ENCODE measurements around the gene SHE. TPM values are rescaled to one million over a fixed set of nuclear protein-coding genes. Genes with fewer than 3 reads are reported as not detected.
A peak's percentile ranks its signal among the peaks of the same experiment; 100 is the strongest.

SHE gene
- total and polyA plus RNA-seq, 2 donors (not counting 1 experiment from before 2014, with no cell fraction given), result not detected

GRCh38 chr1:154442006-154442740 lies 60.0 kb downstream of the SHE start:
- Histone ChIP-seq H3K4me1 (ENCODE audit: control insufficient read depth, extremely low read depth, insufficient read depth, low read length) (peaks cover 32% of the 10 kb centered on the region), H3K27me3 (ENCODE audit: control insufficient read depth, insufficient read depth, low read length) (no peaks in the 10 kb centered on the region), H3K9ac (ENCODE audit: insufficient read depth, low read length) (no peak overlapping the region), H3K4me2 (ENCODE audit: extremely low read depth, insufficient read depth, low read length) (no peak overlapping the region), H3K79me2 (ENCODE audit: control insufficient read depth, insufficient read depth, low read length) (no peaks in the 10 kb centered on the region), H2AFZ (ENCODE audit: low read length) (no peak overlapping the region), H3K9me3 (ENCODE audit: control insufficient read depth, insufficient read depth, low read depth, low read length) (no peaks in the 10 kb centered on the region), H4K20me1 (ENCODE audit: control insufficient read depth, extremely low read depth, insufficient read depth, low read length) (no peaks in the 10 kb centered on the region), H3K27ac (ENCODE audit: insufficient read depth, low read length) (no peak overlapping the region), H3K4me3 (replicated peaks in 1 of 4; ENCODE audit: control extremely low read depth in 1 of 4, insufficient read depth in 1 of 4, low read depth in 3 of 4, low read length in 4 of 4) (no peak overlapping the region), H3K36me3 (ENCODE audit: control insufficient read depth, insufficient read depth, low read length) (peaks cover 5% of the 10 kb centered on the region)
- peak in 1 of 2 donors; percentile 80 for DNase-seq (ENCODE audit: low read depth in 2 of 2)
- TF ChIP-seq CTCF (conservative IDR thresholded peaks at IDR 0.05 in 1 of 2, IDR thresholded peaks at IDR 0.05 in 1 of 2; ENCODE audit: low read depth in 1 of 2, low read length in 2 of 2) (peak in 1 of 2 donors; percentile 28), EZH2 (IDR thresholded peaks at IDR 0.05; ENCODE audit: low read length, missing control alignments) (no peak)

- TF ChIP-seq CTCF (conservative IDR thresholded peaks at IDR 0.05 in 1 of 2, IDR thresholded peaks at IDR 0.05 in 1 of 2; ENCODE audit: low read depth in 1 of 2, low read length in 2 of 2) (no peak), EZH2 (IDR thresholded peaks at IDR 0.05; ENCODE audit: low read length, missing control alignments) (no peak)
- Histone ChIP-seq H3K4me1 (ENCODE audit: control insufficient read depth, extremely low read depth, insufficient read depth, low read length) (peaks cover 28% of the 10 kb centered on the region), H3K27me3 (ENCODE audit: control insufficient read depth, insufficient read depth, low read length) (no peaks in the 10 kb centered on the region), H2AFZ (ENCODE audit: low read length) (no peak overlapping the region), H3K27ac (ENCODE audit: insufficient read depth, low read length) (no peak overlapping the region), H3K36me3 (ENCODE audit: control insufficient read depth, insufficient read depth, low read length) (peaks cover 5% of the 10 kb centered on the region), H3K9me3 (ENCODE audit: control insufficient read depth, insufficient read depth, low read depth, low read length) (no peaks in the 10 kb centered on the region), H3K4me2 (ENCODE audit: extremely low read depth, insufficient read depth, low read length) (no peak overlapping the region), H3K79me2 (ENCODE audit: control insufficient read depth, insufficient read depth, low read length) (no peaks in the 10 kb centered on the region), H4K20me1 (ENCODE audit: control insufficient read depth, extremely low read depth, insufficient read depth, low read length) (no peaks in the 10 kb centered on the region), H3K9ac (ENCODE audit: insufficient read depth, low read length) (no peak overlapping the region), H3K4me3 (replicated peaks in 1 of 4; ENCODE audit: control extremely low read depth in 1 of 4, insufficient read depth in 1 of 4, low read depth in 3 of 4, low read length in 4 of 4) (no peak overlapping the region)
- DNase-seq (ENCODE audit: low read depth in 2 of 2), result no peak
These were observed 60.8 kb downstream of the SHE start for GRCh38 chr1:154441241-154441888.

DNA sequence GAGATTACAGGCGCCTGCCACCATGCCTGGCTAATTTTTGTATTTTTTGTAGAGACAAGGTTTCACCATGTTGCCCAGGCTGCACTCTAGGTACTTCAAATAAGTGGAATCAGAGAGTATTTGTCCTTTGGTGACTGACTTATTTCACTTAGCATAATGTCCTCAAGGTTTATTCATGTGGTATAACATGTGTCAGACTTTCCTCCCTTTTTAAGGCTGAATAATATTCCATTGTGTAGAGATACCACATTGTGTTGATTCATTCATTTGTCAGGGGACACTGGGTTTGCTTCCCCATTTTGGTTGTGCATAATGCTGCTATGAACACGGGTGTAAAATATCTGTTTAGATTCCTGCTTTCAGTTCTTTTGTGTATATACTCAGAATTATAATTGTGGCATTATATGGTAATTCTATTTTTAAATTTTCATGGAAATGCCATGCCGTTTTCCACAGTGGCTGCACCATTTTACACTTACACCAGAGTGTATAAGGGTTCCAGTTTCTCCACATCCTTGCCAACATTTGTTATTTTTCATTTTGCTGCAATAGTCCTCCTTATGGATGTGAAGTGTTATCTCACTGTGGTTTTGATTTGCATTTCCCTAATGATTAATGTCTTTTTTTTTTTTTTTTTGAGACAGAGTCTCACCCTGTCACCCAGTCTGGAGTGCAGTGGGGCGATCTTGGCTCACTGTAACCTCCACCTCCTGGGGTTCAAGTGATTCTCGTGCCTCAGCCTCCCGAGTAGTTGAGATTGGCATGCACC lies 62.0 kb downstream of the SHE start:
- H3K79me2 ChIP-seq (ENCODE audit: control insufficient read depth, insufficient read depth, low read length), result no peaks in the 10 kb centered on the region
- peaks cover 22% of the 10 kb centered on the region for H3K4me1 ChIP-seq (ENCODE audit: control insufficient read depth, extremely low read depth, insufficient read depth, low read length)
- no peak for DNase-seq (ENCODE audit: low read depth in 2 of 2)
- no peak overlapping the region for H3K4me3 ChIP-seq (replicated peaks in 1 of 4; ENCODE audit: control extremely low read depth in 1 of 4, insufficient read depth in 1 of 4, low read depth in 3 of 4, low read length in 4 of 4)
- no peak overlapping the region for H3K27ac ChIP-seq (ENCODE audit: insufficient read depth, low read length)
- H3K9me3 ChIP-seq (ENCODE audit: control insufficient read depth, insufficient read depth, low read depth, low read length), result no peaks in the 10 kb centered on the region
- no peak overlapping the region for H2AFZ ChIP-seq (ENCODE audit: low read length)
- TF ChIP-seq CTCF (conservative IDR thresholded peaks at IDR 0.05 in 1 of 2, IDR thresholded peaks at IDR 0.05 in 1 of 2; ENCODE audit: low read depth in 1 of 2, low read length in 2 of 2), result no peak
- no peak for TF ChIP-seq EZH2 (IDR thresholded peaks at IDR 0.05; ENCODE audit: low read length, missing control alignments)
- no peaks in the 10 kb centered on the region for H4K20me1 ChIP-seq (ENCODE audit: control insufficient read depth, extremely low read depth, insufficient read depth, low read length)
- H3K36me3 ChIP-seq (ENCODE audit: control insufficient read depth, insufficient read depth, low read length), result peaks cover 11% of the 10 kb centered on the region
- no peak overlapping the region for H3K4me2 ChIP-seq (ENCODE audit: extremely low read depth, insufficient read depth, low read length)
- H3K27me3 ChIP-seq (ENCODE audit: control insufficient read depth, insufficient read depth, low read length), result no peaks in the 10 kb centered on the region
- no peak overlapping the region for H3K9ac ChIP-seq (ENCODE audit: insufficient read depth, low read length)

Data from fibroblast of lung (primary cell).